Thymus (tissue), 14 donors: Measurements from ENCODE around the gene SF3B5. TPM values are rescaled to one million over a fixed set of nuclear protein-coding genes. Genes with fewer than 3 reads are reported as not detected.

Experiments used
- DNase-seq, 9 donors: peaks; one replicate each; pipeline ENCODE4 v3.0.0-alpha.2; 2013; ENCODE audit warnings: low spot score in 9 of 9, low read depth in 6 of 9, missing footprints in 1 of 9
- H3K27ac ChIP-seq, 2 donors: one replicate each; pipeline ENCODE4 v1.5.1; 2013; ENCODE audit warnings: control low read depth in 1 of 2, low read depth in 1 of 2, low read length in 1 of 2, mild to moderate bottlenecking in 1 of 2, moderate library complexity in 1 of 2
- H3K27me3 ChIP-seq, 2 donors: one replicate each; pipeline ENCODE4 v1.5.1; 2013; ENCODE audit warnings: low read length in 1 of 2; ENCODE audit not compliant: control insufficient read depth in 2 of 2, insufficient read depth in 1 of 2
- H3K36me3 ChIP-seq, 2 donors: one replicate each; pipeline ENCODE4 v1.5.1; 2013; ENCODE audit warnings: low read length in 1 of 2, mild to moderate bottlenecking in 1 of 2, moderate library complexity in 1 of 2; ENCODE audit not compliant: control insufficient read depth in 2 of 2, insufficient read depth in 2 of 2
- H3K4me1 ChIP-seq, 2 donors: one replicate each; pipeline ENCODE4 v1.5.1; 2013; ENCODE audit warnings: low read length in 2 of 2; ENCODE audit not compliant: control insufficient read depth in 2 of 2, insufficient read depth in 2 of 2
- H3K4me3 ChIP-seq, 2 donors: one replicate each; pipeline ENCODE4 v1.5.1; 2013; ENCODE audit warnings: low read length in 2 of 2, control low read depth in 1 of 2, mild to moderate bottlenecking in 1 of 2
- H3K9me3 ChIP-seq, 2 donors: one replicate each; pipeline ENCODE4 v1.5.1; 2013; ENCODE audit warnings: low read length in 1 of 2, mild to moderate bottlenecking in 1 of 2; ENCODE audit not compliant: control insufficient read depth in 2 of 2, insufficient read depth in 1 of 2
- WGBS: extraction: QIAGEN DNeasy Blood & Tissue Kit; methylation state at CpG from one replicate; pipeline ENCODE4 v1.1.7; 2013; 5-methylcytosine and 5-hydroxymethylcytosine counted together
- long read RNA-seq, 10 donors: transcript quantifications; one replicate each; lab custom pipeline, GENCODE V29; 2026
- polyA plus RNA-seq: library from polyadenylated mRNA; stranded (reverse); fragments of 200-250 nt; gene quantifications from one replicate; pipeline ENCODE4 v1.2.3, GENCODE V29; 2013
- total RNA-seq: library from RNA; stranded (reverse); fragments of 120-200 nt; gene quantifications from one replicate; pipeline ENCODE4 v1.2.4, GENCODE V29; 2013
- donor health status: healthy.

The SF3B5 gene
- total RNA-seq, result 192 TPM
- polyA plus RNA-seq, result 176 TPM
- long read RNA-seq, donor 1, transcript SF3B5-201 (1 exons, 693 nt), result major isoform, 9 of 9 reads
- long read RNA-seq, donor 1, partial matches to known transcripts, result 0 of 9 reads
- long read RNA-seq, donor 1, other reads (novel, unspliced or antisense), result 0 of 9 reads
- long read RNA-seq, donor 2, result 0 reads
- long read RNA-seq, donor 3, transcript SF3B5-201 (1 exons, 693 nt), result major isoform, 152 of 152 reads
- long read RNA-seq, donor 3, partial matches to known transcripts, result 0 of 152 reads
- long read RNA-seq, donor 3, other reads (novel, unspliced or antisense), result 0 of 152 reads
- long read RNA-seq, donor 4, transcript SF3B5-201 (1 exons, 693 nt), result major isoform, 56 of 56 reads
- long read RNA-seq, donor 4, partial matches to known transcripts, result 0 of 56 reads
- long read RNA-seq, donor 4, other reads (novel, unspliced or antisense), result 0 of 56 reads
- long read RNA-seq, donor 5, transcript SF3B5-201 (1 exons, 693 nt), result major isoform, 208 of 208 reads
- long read RNA-seq, donor 5, partial matches to known transcripts, result 0 of 208 reads
- long read RNA-seq, donor 5, other reads (novel, unspliced or antisense), result 0 of 208 reads
- long read RNA-seq, donor 6, transcript SF3B5-201 (1 exons, 693 nt), result major isoform, 85 of 85 reads
- long read RNA-seq, donor 6, partial matches to known transcripts, result 0 of 85 reads
- long read RNA-seq, donor 6, other reads (novel, unspliced or antisense), result 0 of 85 reads
- long read RNA-seq, donor 7, transcript SF3B5-201 (1 exons, 693 nt), result major isoform, 87 of 87 reads
- long read RNA-seq, donor 7, partial matches to known transcripts, result 0 of 87 reads
- long read RNA-seq, donor 7, other reads (novel, unspliced or antisense), result 0 of 87 reads
- long read RNA-seq, donor 8, transcript SF3B5-201 (1 exons, 693 nt), result major isoform, 48 of 48 reads
- long read RNA-seq, donor 8, partial matches to known transcripts, result 0 of 48 reads
- long read RNA-seq, donor 8, other reads (novel, unspliced or antisense), result 0 of 48 reads
- long read RNA-seq, donor 9, transcript SF3B5-201 (1 exons, 693 nt), result major isoform, 71 of 71 reads
- long read RNA-seq, donor 9, partial matches to known transcripts, result 0 of 71 reads
- long read RNA-seq, donor 9, other reads (novel, unspliced or antisense), result 0 of 71 reads
- long read RNA-seq, donor 10, transcript SF3B5-201 (1 exons, 693 nt), result major isoform, 66 of 66 reads
- long read RNA-seq, donor 10, partial matches to known transcripts, result 0 of 66 reads
- long read RNA-seq, donor 10, other reads (novel, unspliced or antisense), result 0 of 66 reads

- H3K36me3 ChIP-seq, result no peaks in the 10 kb centered on the region
- H3K4me3 ChIP-seq, result peak within 1 kb of the TSS; percentile 78 to 96
- WGBS, result under 1% methylated on average over 60 of the region's 60 CpGs
- DNase-seq, result peak; percentile 98 to 100 (median 99)
- H3K27ac ChIP-seq, result peak within 1 kb of the TSS; percentile 91 to 95
- peaks cover 11 to 21% of the 10 kb centered on the region in 2 donors for H3K4me1 ChIP-seq
- peaks cover 0 to 3% of the 10 kb centered on the region in 2 donors for H3K9me3 ChIP-seq
- H3K27me3 ChIP-seq, result no peaks in the 10 kb centered on the region
These were observed at the start of gene SF3B5 for GRCh38 chr6:144095134-144096002. TSS of gene SF3B5 (minus strand) at chr6:144095573. CDS start at chr6:144095497, 76 bp downstream.

GRCh38 chr6:144144996-144145395, 49.6 kb upstream of the SF3B5 start:
- DNase-seq, result no peak
- Histone ChIP-seq H3K27ac (no peak overlapping the region), H3K27me3 (peaks cover 0 to 13% of the 10 kb centered on the region in 2 donors), H3K9me3 (no peaks in the 10 kb centered on the region), H3K4me1 (peaks cover 0 to 4% of the 10 kb centered on the region in 2 donors), H3K4me3 (no peak overlapping the region), H3K36me3 (no peaks in the 10 kb centered on the region)
- WGBS, result 97% methylated on average over 1 of the region's 1 CpG

GRCh38 chr6:144143878-144144277, 48.5 kb upstream of the SF3B5 start:
- Histone ChIP-seq H3K27me3 (peaks cover 0 to 4% of the 10 kb centered on the region in 2 donors), H3K4me1 (no peaks in the 10 kb centered on the region)

GRCh38 chr6:144143106-144143505, 47.7 kb upstream of the SF3B5 start:
- Histone ChIP-seq H3K9me3 (no peaks in the 10 kb centered on the region), H3K4me3 (no peak overlapping the region), H3K36me3 (no peaks in the 10 kb centered on the region), H3K4me1 (no peaks in the 10 kb centered on the region), H3K27ac (no peak overlapping the region), H3K27me3 (no peaks in the 10 kb centered on the region)
- over 99% methylated on average over 1 of the region's 1 CpG for WGBS
- DNase-seq, result no peak

More at GRCh38 chr6:144143878-144144277, 48.5 kb upstream of the SF3B5 start:
- Histone ChIP-seq H3K9me3 (no peaks in the 10 kb centered on the region), H3K4me3 (no peak overlapping the region), H3K27ac (no peak overlapping the region), H3K36me3 (no peaks in the 10 kb centered on the region)
- DNase-seq, result no peak

- WGBS, result 96% methylated on average over 2 of the region's 2 CpGs
These were observed 46.1 kb upstream of the SF3B5 start for GRCh38 chr6:144141470-144141869.

GRCh38 chr6:144140867-144141266, 45.5 kb upstream of the SF3B5 start:
- 93% methylated on average over 2 of the region's 2 CpGs for WGBS
- Histone ChIP-seq H3K4me1 (no peaks in the 10 kb centered on the region), H3K27me3 (no peaks in the 10 kb centered on the region), H3K36me3 (no peaks in the 10 kb centered on the region), H3K9me3 (no peaks in the 10 kb centered on the region), H3K27ac (no peak overlapping the region), H3K4me3 (no peak overlapping the region)
- DNase-seq, result no peak

More at GRCh38 chr6:144141470-144141869, 46.1 kb upstream of the SF3B5 start:
- no peaks in the 10 kb centered on the region for H3K27me3 ChIP-seq
- H3K36me3 ChIP-seq, result no peaks in the 10 kb centered on the region
- no peak for DNase-seq
- H3K9me3 ChIP-seq, result no peaks in the 10 kb centered on the region
- no peak overlapping the region for H3K4me3 ChIP-seq
- H3K4me1 ChIP-seq, result no peaks in the 10 kb centered on the region
- H3K27ac ChIP-seq, result no peak overlapping the region

- H3K36me3 ChIP-seq, result no peaks in the 10 kb centered on the region
- H3K4me3 ChIP-seq, result no peak overlapping the region
- DNase-seq, result no peak
- no peaks in the 10 kb centered on the region for H3K27me3 ChIP-seq
- H3K27ac ChIP-seq, result no peak overlapping the region
- H3K4me1 ChIP-seq, result no peaks in the 10 kb centered on the region
- 97% methylated on average over 3 of the region's 3 CpGs for WGBS
- no peaks in the 10 kb centered on the region for H3K9me3 ChIP-seq
These were observed 44.4 kb upstream of the SF3B5 start for GRCh38 chr6:144139817-144140216.

GRCh38 chr6:144138542-144138941, 43.2 kb upstream of the SF3B5 start:
- no peaks in the 10 kb centered on the region for H3K36me3 ChIP-seq
- H3K9me3 ChIP-seq, result no peaks in the 10 kb centered on the region
- no peaks in the 10 kb centered on the region for H3K27me3 ChIP-seq
- H3K4me3 ChIP-seq, result no peak overlapping the region
- no peak for DNase-seq
- WGBS, result 93% methylated on average over 4 of the region's 4 CpGs
- H3K4me1 ChIP-seq, result no peaks in the 10 kb centered on the region
- no peak overlapping the region for H3K27ac ChIP-seq
